CD4-positive, alpha-beta T cell treated with Interleukin-4 for 4 hours (primary cell): ENCODE measurements around the gene GINS1.

ENCODE experiments used
- DNase-seq: peaks from one replicate; pipeline ENCODE4 v3.0.0-alpha.2; 2020

The GINS1 gene

DNA sequence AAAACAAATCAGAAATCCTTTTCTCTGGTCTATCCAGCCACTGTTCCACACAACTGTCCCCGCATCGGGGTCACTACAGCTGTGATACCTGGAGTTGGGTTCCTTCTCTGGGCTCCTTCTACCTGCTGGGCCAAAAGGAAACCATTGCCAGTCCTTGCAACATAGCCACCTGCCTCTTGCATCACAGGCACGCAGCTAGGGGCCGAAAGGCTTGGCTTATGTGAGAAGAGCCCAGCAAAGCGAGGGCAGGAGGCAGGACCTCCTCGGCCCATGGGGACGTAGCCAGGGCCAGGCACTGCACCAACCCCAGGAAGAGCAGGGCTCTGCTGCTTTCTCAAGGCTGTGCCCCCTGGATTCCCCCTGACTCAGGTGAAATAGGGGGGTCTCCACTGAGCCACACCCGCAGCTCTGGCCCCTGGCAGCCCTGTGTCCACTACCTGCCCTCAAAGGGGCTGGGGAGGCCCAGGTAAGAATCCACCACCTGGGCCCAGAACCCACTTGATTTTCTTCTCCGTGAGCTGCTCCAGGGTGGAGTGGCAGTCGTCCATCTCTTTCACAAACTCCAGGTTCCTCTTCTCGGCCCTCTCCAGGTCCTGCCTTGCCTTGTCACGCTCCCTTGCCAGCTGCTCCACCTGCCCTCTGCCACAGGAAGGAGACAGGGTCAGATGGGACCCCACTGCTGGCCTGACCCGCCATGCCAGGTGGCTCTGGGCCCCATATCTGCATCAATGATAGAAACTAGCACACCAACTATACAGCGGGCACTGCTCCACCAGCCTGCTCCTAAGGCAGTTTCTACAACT lies 88.9 kb downstream of the GINS1 start:
- DNase-seq = no peak

DNA sequence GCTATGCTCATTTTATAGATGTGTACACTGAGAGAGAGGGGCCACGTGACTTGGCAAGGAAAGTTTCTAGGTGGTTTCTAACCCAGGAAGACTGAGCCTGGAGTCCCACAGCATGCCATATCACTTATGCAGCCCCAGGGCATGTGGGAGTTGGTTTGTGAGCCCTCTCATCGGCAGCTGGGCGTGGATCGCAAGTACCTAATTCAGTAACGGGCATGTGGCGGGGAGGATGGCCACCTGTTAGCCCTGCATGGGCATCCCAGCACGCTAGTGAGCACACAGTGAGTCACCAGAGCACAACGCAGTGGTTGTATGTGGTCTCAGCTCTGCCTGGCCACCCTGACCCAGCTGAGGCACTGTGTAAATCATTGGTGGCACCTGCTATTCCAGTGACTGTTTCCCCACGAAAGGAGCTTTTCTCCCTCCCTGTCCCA lies 89.5 kb downstream of the GINS1 start:
- no peak for DNase-seq

DNA sequence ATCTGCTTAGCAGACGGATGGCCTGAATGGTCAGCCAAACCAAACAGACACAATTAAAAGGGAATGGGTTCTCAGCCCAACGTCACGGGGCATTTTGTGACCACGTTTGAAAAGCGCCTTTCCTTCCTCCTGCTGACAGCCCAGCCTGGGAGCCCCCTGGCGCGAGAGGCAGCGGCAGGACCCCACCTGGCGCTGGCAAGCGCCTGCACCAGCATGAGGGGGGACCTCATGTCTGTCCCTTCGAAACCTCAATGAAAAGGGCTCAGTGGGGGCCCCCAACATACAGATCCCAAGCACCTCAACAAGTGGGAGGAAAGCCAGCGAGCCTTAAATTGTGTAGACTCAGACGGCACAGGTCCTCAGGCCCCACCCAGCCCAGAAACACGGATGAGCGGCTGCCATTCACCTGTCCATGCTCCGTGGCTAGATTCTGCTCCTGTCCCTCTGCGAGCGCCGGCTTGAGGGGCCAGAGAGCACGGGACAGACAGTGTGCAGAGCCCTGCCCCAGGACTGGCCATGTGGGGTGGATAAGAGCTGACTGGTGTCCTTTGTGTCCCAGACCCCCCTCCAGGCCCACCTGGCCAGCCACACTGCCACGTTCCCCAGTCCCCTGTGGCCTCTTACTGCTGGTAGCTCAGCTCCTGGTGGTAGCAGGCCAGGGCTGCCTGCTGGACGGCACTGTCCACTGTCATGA lies 90.3 kb downstream of the GINS1 start:
- no peak for DNase-seq
